HepG2 (cell line): ENCODE measurements around the gene CCDC86. TPM values are rescaled to one million over a fixed set of nuclear protein-coding genes. Genes with fewer than 3 reads are reported as not detected.
A peak's percentile ranks its signal among the peaks of the same experiment; 100 is the strongest.

Experiments
- NCOR1 ChIP-seq: fragments of 200-600 bp; sonication (generic); IDR thresholded peaks from 2 replicates; pipeline ENCODE4 v1.7.0; 2017; ENCODE audit warnings: antibody characterized with exemption, low read length, borderline replicate concordance
- PRDM10 ChIP-seq: sonication (generic); formaldehyde crosslinking; IDR thresholded peaks from 2 replicates; pipeline ENCODE4 v1.4.0; 2020; ENCODE audit warnings: low read depth, missing genetic modification reagents
- ZNF33B ChIP-seq: sonication (generic); formaldehyde crosslinking; IDR thresholded peaks from 2 replicates; pipeline ENCODE4 v1.5.1; 2020; ENCODE audit warnings: mild to moderate bottlenecking, missing genetic modification reagents
- ZNF558 ChIP-seq: sonication (generic); formaldehyde crosslinking; IDR thresholded peaks from 2 replicates; pipeline ENCODE4 v1.9.0; 2022; ENCODE audit warnings: mild to moderate bottlenecking, missing genetic modification reagents, borderline replicate concordance
- polyA plus RNA-seq, 8 experiments: library from polyadenylated mRNA; depleted of rRNA in 3 of 8; stranded (reverse) in 7 of 8; unstranded in 1 of 8; fragments of >200 nt; fragmentation: Illumina TruSeq in 4 of 8; extraction: Trizol in 4 of 8; gene quantifications; 2 replicates each; pipeline versions ENCODE4 v1.2.1 to v1.2.3, GENCODE V29; 2011 to 2016; ENCODE audit warnings: low read depth in 4 of 8, missing spikeins in 1 of 8, mixed read lengths in 1 of 8; ENCODE audit not compliant: insufficient read depth in 1 of 8
- total RNA-seq, 5 experiments: library from RNA; depleted of rRNA; stranded (reverse); fragments of >200 nt; fragmentation: Illumina TruSeq; extraction: Trizol; gene quantifications; 2 replicates each; pipeline ENCODE4 v1.2.3, GENCODE V29; 2016; ENCODE audit warnings: low read depth in 1 of 5
- TF ChIP-seq, protein P1 (sequence below): sonication (generic); formaldehyde crosslinking; IDR thresholded peaks from 2 replicates; pipeline ENCODE4 v1.9.0; 2022; ENCODE audit warnings: missing genetic modification reagents, mild to moderate bottlenecking, borderline replicate concordance

Gene CCDC86
- total and polyA plus RNA-seq, 2 of the 13 experiments (the other 11 are each of a cell fraction or from before 2014, with no cell fraction given): 33.8 to 37.6 TPM

- TF ChIP-seq ZNF558 (CRISPR knock-in tag): no peak
- TF ChIP-seq, protein P1, sequence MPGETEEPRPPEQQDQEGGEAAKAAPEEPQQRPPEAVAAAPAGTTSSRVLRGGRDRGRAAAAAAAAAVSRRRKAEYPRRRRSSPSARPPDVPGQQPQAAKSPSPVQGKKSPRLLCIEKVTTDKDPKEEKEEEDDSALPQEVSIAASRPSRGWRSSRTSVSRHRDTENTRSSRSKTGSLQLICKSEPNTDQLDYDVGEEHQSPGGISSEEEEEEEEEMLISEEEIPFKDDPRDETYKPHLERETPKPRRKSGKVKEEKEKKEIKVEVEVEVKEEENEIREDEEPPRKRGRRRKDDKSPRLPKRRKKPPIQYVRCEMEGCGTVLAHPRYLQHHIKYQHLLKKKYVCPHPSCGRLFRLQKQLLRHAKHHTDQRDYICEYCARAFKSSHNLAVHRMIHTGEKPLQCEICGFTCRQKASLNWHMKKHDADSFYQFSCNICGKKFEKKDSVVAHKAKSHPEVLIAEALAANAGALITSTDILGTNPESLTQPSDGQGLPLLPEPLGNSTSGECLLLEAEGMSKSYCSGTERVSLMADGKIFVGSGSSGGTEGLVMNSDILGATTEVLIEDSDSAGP (CRISPR knock-in tag): 0 out of 2 replicates have a peak, but pooled peaks have one; percentile 19
- no peak for TF ChIP-seq NCOR1
- no peak for TF ChIP-seq PRDM10 (CRISPR knock-in tag)
- no peak for TF ChIP-seq ZNF33B (CRISPR knock-in tag)
These were observed 2.3 kb downstream of the CCDC86 start (continued) for GRCh38 chr11:60844045-60844869.
